DMS53 treated with DMSO at 0.1 percent for 48 hours (cell line): ENCODE data around the gene WDR90.
"Not testable (repeated sequence)": the region's sequence is repeated elsewhere in the genome, so short reads cannot be mapped to it uniquely, and the experiment has no call there.

Experiments
- DNase-seq: peaks from one replicate; lab custom pipeline; 2025; ENCODE audit not compliant: unreplicated experiment; lab: John Stamatoyannopoulos, UW

Gene WDR90

GRCh38 chr16:684961-685696 lies 36.0 kb downstream of the WDR90 start:
- DNase-seq, result peak; percentile 85

- peak; percentile 31 for DNase-seq
These were observed 36.8 kb downstream of the WDR90 start for GRCh38 chr16:685967-686366.

- no peak for DNase-seq
These were observed 37.5 kb downstream of the WDR90 start for GRCh38 chr16:686459-687260.

- no peak for DNase-seq
These were observed 38.3 kb downstream of the WDR90 start for GRCh38 chr16:687499-687898.

- DNase-seq, result no peak
These were observed 40.2 kb downstream of the WDR90 start for GRCh38 chr16:689175-689897.

- DNase-seq, result not testable (repeated sequence)
These were observed 42.1 kb downstream of the WDR90 start for GRCh38 chr16:691242-691641.

GRCh38 chr16:692356-693108 lies 43.4 kb downstream of the WDR90 start:
- no peak for DNase-seq

GRCh38 chr16:693364-693763 lies 44.2 kb downstream of the WDR90 start:
- no peak for DNase-seq

GRCh38 chr16:693766-694165 lies 44.6 kb downstream of the WDR90 start:
- no peak for DNase-seq

- no peak for DNase-seq
These were observed 45.2 kb downstream of the WDR90 start for GRCh38 chr16:694187-694862.

- no peak for DNase-seq
These were observed 45.7 kb downstream of the WDR90 start for GRCh38 chr16:694863-695354.

GRCh38 chr16:695355-696089 lies 46.4 kb downstream of the WDR90 start:
- DNase-seq, result peak; percentile 92

- DNase-seq, result no peak
These were observed 49.9 kb downstream of the WDR90 start for GRCh38 chr16:698911-699671.

- DNase-seq, result no peak
These were observed 51.8 kb downstream of the WDR90 start for GRCh38 chr16:700684-701584.

GRCh38 chr16:702341-702740 lies 53.2 kb downstream of the WDR90 start:
- DNase-seq, result no peak

GRCh38 chr16:703406-703805 lies 54.2 kb downstream of the WDR90 start:
- no peak for DNase-seq

GRCh38 chr16:704047-704446 lies 54.9 kb downstream of the WDR90 start:
- no peak for DNase-seq
